Epithelial cell of prostate (primary cell): ENCODE results near the gene NAGPA.
"Not testable (repeated sequence)": the region's sequence is repeated elsewhere in the genome, so short reads cannot be mapped to it uniquely, and the experiment has no call there.

ENCODE experiments used
- DNase-seq: peaks from one replicate; pipeline ENCODE4 v3.0.0-alpha.2; 2011; ENCODE audit warnings: low read depth, low spot score
- H3K27ac ChIP-seq: fragments of 450-650 bp; 2 replicates; pipeline ENCODE4 v1.5.1; 2017; ENCODE audit warnings: mild to moderate bottlenecking

NAGPA gene

GRCh38 chr16:5062790-5063765 lies 29.3 kb upstream of the NAGPA start:
- DNase-seq, result no peak
- H3K27ac ChIP-seq, result no peak overlapping the region

DNA sequence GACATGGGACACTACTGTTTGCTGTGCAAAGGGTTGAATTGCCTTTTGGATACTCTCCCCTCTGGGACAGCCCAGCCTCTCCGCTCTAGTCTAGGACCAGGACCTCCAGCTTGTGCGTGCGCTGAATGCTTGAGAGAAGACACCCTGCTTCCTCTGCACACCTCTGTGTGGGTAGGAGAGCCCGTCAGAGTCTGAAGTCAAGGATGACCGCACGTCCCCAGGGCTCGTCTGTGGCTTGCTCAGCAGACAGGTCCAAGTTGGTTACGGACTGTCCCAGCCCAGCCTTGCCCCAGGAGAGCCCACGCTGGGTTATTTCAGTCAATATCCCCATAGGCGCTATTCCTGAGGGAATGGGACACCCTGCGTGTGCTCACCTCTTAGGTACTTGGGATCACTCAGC lies 28.3 kb upstream of the NAGPA start:
- no peak overlapping the region for H3K27ac ChIP-seq
- DNase-seq, result no peak

- no peak overlapping the region for H3K27ac ChIP-seq
- DNase-seq, result no peak
These were observed 26.4 kb upstream of the NAGPA start for GRCh38 chr16:5060073-5060641.

DNA sequence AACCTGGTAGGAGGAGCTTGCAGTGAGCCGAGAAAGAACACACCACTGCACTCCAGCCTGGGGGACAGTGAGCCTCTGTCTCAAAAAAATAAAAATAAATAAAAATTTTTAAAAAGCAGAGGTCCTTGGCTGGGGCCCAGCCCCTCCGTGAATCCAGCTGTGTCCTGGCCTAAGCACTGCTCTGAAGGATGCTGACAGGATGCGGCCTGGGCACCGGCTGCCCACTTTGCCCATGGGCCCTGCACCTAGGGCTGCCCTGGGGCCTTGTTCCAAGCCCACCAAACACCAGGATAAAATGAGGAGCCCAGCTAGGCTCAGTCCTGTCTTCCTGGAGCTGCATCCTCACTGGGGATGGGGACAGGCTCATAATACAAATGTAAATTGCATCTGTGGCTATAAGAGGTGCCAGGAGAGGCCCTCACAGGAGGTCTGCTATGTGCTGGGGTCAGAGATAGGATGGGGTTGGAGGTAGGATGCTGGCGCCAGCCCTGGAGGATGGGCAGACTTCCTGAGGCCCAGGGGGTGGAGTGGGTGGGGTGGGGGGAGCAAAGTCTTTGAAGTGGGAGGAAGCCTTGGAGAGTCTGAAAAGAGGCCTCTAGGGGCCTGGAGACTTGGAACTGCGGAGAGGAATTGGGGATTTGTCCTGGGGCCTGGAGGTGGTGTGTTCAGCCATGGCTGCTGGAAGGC lies 25.8 kb upstream of the NAGPA start:
- no peak for DNase-seq
- no peak overlapping the region for H3K27ac ChIP-seq

GRCh38 chr16:5058476-5058875 lies 24.7 kb upstream of the NAGPA start:
- no peak for DNase-seq
- no peak overlapping the region for H3K27ac ChIP-seq

DNA sequence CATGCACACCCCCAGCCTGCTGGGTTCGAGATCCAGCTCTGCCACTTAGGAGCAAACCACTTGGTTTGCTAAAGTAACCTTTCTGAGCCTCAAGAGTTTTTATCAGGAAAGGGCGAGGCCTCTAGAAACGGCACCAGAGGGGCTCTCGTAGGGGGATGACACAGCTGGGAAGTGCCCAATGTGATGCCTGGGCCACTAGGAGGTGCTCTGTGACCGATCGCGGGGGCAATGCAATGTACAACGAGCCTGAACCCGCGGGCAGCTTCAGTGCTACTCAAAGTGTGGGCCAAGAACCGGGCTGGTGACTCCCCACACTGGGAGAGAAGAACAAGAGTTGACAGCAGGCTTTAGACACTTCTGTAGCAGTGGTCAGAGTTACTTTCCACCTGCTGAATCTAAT lies 22.6 kb upstream of the NAGPA start:
- no peak for DNase-seq
- H3K27ac ChIP-seq, result no peak overlapping the region

- no peak overlapping the region for H3K27ac ChIP-seq
- DNase-seq, result no peak
These were observed 21.4 kb upstream of the NAGPA start for GRCh38 chr16:5054876-5055865.

- no peak overlapping the region for H3K27ac ChIP-seq
- DNase-seq, result no peak
These were observed 13.2 kb upstream of the NAGPA start for GRCh38 chr16:5046914-5047313.

DNA sequence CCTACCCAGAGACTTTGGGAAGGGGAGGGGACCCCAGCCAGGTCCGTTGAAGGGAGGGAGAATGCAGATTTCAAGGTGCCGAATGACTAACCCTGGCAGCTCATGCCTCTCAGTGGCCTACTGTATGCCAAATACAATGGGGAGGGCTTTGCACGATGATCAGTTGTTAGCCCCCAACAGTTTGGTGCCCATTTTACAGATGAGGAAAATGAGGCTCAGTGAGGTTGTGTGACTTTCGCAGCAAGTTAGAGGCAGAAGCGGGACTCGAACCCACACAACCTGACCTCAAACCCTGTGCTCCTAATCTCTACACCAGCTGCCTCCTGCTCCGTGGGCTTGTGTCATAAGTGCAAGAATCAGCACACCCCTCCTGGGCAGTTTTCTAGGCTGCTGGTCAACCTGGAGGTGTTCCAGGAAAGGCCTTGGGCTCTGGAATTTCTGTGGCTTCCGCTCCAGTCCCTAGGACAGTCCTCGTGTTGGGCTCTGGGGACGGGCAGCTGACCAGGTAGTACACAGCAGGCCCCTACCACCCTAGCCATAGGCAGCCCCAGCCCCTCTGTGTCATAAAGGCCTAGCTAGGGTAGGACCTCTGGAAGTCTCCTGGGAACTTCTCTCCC lies 11.9 kb upstream of the NAGPA start:
- DNase-seq, result no peak
- no peak overlapping the region for H3K27ac ChIP-seq

- not testable (repeated sequence) for H3K27ac ChIP-seq, DNase-seq
These were observed 10.8 kb upstream of the NAGPA start for GRCh38 chr16:5044581-5044980.

- no peak overlapping the region for H3K27ac ChIP-seq
- DNase-seq, result no peak
These were observed 10.3 kb upstream of the NAGPA start for GRCh38 chr16:5044011-5044540.

DNA sequence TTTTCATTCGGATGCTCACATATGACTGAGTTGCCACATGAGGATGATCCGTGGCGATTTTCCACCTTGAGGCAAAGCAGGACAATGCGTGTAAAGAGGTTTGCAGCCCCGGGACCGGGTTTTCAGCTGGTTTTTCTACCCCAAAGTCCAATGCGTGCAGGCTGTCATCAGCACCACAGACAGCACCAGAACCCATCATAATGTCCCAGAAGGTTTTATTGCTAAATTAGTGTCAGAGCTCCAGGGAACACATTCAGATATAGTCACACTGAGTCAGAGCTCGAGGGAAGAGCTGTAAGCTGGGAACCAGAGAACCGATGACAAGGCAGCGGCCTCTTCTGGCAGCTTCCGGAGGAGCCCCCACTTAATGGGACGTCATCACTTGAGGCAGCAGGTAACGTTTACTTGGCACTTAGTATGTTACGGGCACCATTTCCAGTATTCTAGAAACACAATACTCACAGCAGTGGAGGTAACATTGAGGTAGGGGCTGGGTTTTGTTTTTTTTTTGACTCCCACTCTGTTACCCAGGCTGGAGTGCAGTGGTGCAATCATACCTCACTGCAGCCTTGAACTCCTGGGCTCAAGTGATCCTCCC lies 8.9 kb upstream of the NAGPA start:
- no peak for DNase-seq
- no peak overlapping the region for H3K27ac ChIP-seq

DNA sequence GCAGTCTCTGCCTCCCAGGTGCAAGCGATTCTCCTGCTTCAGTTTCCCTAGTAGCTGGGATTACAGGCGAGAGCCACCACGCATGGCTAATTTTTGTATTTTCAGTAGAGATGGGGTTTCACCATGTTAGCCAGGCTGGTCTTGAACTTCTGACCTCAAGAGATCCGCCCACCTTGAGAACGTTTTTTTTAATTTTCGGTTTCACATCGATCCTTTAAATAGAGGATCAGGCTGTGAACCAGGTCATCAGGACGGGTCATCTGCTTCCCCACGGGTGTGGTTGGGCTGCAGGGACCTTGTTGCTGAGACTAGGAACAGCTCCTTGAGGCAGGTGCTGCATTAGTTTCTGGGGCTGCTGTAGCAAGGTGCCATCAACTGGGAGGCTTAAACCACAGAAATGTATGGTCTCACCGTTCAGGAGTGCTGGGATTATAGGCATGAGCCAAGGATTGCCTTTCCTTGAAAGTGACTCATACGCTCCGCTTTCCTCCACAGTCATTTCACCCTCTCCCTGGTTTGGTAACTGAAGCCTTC lies 7.9 kb upstream of the NAGPA start:
- H3K27ac ChIP-seq, result no peak overlapping the region
- peak; percentile 37 for DNase-seq

DNA sequence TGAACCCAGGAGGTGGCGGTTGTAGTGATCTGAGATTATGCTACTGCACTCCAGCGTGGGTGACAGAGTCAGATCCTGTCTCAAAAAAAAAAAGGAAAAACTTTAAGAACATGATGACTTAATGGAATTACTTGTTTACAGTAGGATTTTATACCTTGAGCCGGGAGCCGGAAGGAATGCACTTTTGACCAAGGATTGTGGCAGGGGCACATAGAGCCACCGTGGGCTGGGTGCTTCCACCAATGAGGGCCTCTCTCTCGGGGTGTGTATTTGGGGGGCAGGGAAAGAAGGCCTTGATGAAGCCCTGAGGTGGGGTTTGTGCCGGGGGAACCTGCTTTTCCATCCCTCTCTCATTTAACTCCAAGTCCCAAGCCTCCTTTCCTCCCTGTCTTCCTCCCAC lies 6.7 kb upstream of the NAGPA start:
- DNase-seq, result no peak
- H3K27ac ChIP-seq, result no peak overlapping the region

- DNase-seq, result no peak
- no peak overlapping the region for H3K27ac ChIP-seq
These were observed 2.8 kb upstream of the NAGPA start for GRCh38 chr16:5036228-5037156.

GRCh38 chr16:5035909-5036227 lies 2.1 kb upstream of the NAGPA start:
- DNase-seq, result no peak
- H3K27ac ChIP-seq, result no peak overlapping the region

- H3K27ac ChIP-seq, result peak overlapping the region; percentile 28
- no peak for DNase-seq
These were observed 410 bp upstream of the NAGPA start for GRCh38 chr16:5034167-5034523.

- no peak overlapping the region for H3K27ac ChIP-seq
- DNase-seq, result no peak
These were observed 977 bp downstream of the NAGPA start for GRCh38 chr16:5032748-5033167.
